Gastroesophageal sphincter (tissue), 3 donors: Measurements from ENCODE around the gene PTCH2.
A peak's percentile ranks its signal among the peaks of the same experiment; 100 is the strongest.

Experiments used
- EP300 ChIP-seq: sonication (generic); formaldehyde crosslinking; IDR thresholded peaks from one replicate; pipeline ENCODE4 v1.6.1; 2017; ENCODE audit warnings: antibody characterized with exemption, mild to moderate bottlenecking
- POLR2A ChIP-seq, 2 donors: fragments of 450-650 bp; IDR thresholded peaks; one replicate each; pipeline ENCODE4 v1.6.1; 2017; ENCODE audit warnings: antibody characterized with exemption in 2 of 2, mild to moderate bottlenecking in 2 of 2, moderate library complexity in 1 of 2
- POLR2AphosphoS5 ChIP-seq: sonication (generic); formaldehyde crosslinking; IDR thresholded peaks from one replicate; pipeline ENCODE4 v1.6.1; 2017; ENCODE audit warnings: antibody characterized with exemption
- TF ChIP-seq, protein P1 (sequence below), 4 experiments: fragments of 200-600 bp in 2 of 4; fragments of 450-650 bp in 2 of 4; sonication (generic) in 1 of 4; IDR thresholded peaks; one replicate each; pipeline ENCODE4 v1.5.1; 2017 to 2019; ENCODE audit warnings: antibody characterized with exemption in 4 of 4, mild to moderate bottlenecking in 2 of 4, moderate library complexity in 2 of 4

DNA sequence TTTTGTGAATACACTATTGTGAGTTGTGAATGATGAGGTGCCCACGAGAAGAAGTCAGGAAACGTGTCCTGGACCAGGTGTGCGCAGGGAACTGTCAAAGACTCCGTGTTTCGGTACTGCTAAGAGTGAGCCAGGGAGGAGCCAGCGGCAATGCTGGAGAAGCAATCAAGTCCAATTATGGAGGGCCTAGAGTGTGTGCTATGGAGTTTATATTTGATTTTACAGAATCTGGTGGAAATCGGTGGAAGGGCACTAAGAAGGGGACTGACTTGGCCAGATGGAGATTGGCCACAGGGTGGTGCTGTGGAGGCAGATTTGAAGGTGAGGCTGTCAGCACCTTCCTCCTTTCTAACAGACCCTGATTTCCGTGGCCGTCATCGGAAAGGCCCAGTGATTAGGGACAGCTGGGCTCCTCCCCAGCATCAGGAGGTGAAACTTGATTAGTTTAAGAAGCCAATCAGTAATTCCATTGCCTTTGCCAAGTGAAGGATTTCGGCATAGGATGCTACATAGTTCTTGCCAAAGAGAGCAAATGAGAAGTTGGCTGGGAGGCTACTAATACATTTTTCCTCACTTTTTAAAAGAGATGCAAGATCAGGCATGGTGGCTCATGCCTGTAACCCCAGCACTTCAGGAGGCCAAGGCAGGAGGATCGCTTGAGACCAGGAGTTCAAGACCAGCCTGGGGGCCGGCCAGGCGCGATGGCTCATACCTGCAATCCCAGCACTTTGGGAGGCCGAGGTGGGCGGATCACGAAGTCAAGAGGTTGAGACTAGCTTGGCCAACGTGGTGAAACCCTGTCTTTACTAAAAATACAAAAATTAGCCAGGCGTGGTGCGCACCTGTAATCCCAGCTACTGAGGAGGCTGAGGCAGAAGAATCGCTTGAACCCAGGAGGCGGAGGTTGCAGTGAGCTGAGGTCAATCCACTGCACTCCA, 7.0 kb downstream of the PTCH2 start:
- TF ChIP-seq, protein P1, sequence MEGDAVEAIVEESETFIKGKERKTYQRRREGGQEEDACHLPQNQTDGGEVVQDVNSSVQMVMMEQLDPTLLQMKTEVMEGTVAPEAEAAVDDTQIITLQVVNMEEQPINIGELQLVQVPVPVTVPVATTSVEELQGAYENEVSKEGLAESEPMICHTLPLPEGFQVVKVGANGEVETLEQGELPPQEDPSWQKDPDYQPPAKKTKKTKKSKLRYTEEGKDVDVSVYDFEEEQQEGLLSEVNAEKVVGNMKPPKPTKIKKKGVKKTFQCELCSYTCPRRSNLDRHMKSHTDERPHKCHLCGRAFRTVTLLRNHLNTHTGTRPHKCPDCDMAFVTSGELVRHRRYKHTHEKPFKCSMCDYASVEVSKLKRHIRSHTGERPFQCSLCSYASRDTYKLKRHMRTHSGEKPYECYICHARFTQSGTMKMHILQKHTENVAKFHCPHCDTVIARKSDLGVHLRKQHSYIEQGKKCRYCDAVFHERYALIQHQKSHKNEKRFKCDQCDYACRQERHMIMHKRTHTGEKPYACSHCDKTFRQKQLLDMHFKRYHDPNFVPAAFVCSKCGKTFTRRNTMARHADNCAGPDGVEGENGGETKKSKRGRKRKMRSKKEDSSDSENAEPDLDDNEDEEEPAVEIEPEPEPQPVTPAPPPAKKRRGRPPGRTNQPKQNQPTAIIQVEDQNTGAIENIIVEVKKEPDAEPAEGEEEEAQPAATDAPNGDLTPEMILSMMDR (IDR thresholded peaks at IDR 0.05) = peak in 3 of 4 experiments; percentile 73 to 82 (median 81)
- TF ChIP-seq POLR2AphosphoS5 = no peak
- no peak for TF ChIP-seq POLR2A (IDR thresholded peaks at IDR 0.05)
- TF ChIP-seq EP300 = no peak
